HepG2 (cell line): ENCODE results near the gene OR13A1. TPM values are rescaled to one million over a fixed set of nuclear protein-coding genes. Genes with fewer than 3 reads are reported as not detected.

Experiments
- ATAC-seq: fragments of 200-7000 bp; cut with Tn5 transposase; 3 replicates; pipeline ENCODE4 v1.9.1; 2020; ENCODE audit warnings: mild to moderate bottlenecking, moderate library complexity
- BruUV-seq: library from RNA; stranded (reverse); fragments of 400-500 nt; replicated peaks from 2 replicates; lab custom pipeline; 2021; lab: Mats Ljungman, UMichigan
- CTCF ChIA-PET: fragments of 300-600 bp; formaldehyde crosslinking; extraction: SDS; loops from one replicate; lab custom pipeline; 2021; ENCODE audit warnings: low total read pairs, inconsistent platforms, low intra/inter-chr PET ratio; lab: Yijun Ruan, JAX
- POLR2A ChIA-PET: fragments of 350-600 bp; sonication (Branson Sonifier 250); formaldehyde crosslinking; loops from one replicate; lab custom pipeline; 2020; ENCODE audit warnings: antibody characterized with exemption, inconsistent platforms; lab: Yijun Ruan, JAX
- DNase-seq: peaks from one replicate; pipeline ENCODE4 v3.0.0-alpha.2; 2015; ENCODE audit warnings: low spot score
- FAIRE-seq: peaks from 3 replicates; lab custom pipeline; 2011; peaks lifted over from hg19 to GRCh38; lab: Jason Lieb, UNC
- H2AFZ ChIP-seq: one replicate; pipeline ENCODE4 v1.6.1; 2011; ENCODE audit warnings: low read length, inconsistent platforms
- H3K27ac ChIP-seq: fragments of 300-600 bp; 3 replicates; pipeline ENCODE4 v1.8.0; 2011; ENCODE audit warnings: mixed run types, mild to moderate bottlenecking, mixed read lengths, low read length, inconsistent platforms; ENCODE audit not compliant: insufficient read depth; ENCODE audit errors: extremely low read length
- H3K27me3 ChIP-seq, 2 experiments: fragments of 200-600 bp in 1 of 2; 2 replicates in 1 of 2; 3 replicates in 1 of 2; pipeline versions ENCODE4 v1.6.0 to v1.8.0; 2011; ENCODE audit warnings: low read length in 2 of 2, mild to moderate bottlenecking in 2 of 2, moderate library complexity in 2 of 2, inconsistent platforms in 1 of 2; ENCODE audit not compliant: insufficient read depth in 2 of 2, control insufficient read depth in 1 of 2
- H3K36me3 ChIP-seq, 2 experiments: fragments of 200-600 bp in 1 of 2; replicated peaks in 1 of 2; 2 replicates in 1 of 2; 3 replicates in 1 of 2; pipeline versions ENCODE4 v1.5.1 to v1.8.0; 2011; ENCODE audit warnings: low read length in 2 of 2, inconsistent platforms in 1 of 2; ENCODE audit not compliant: insufficient read depth in 2 of 2, control insufficient read depth in 1 of 2
- H3K4me1 ChIP-seq: 2 replicates; pipeline ENCODE4 v1.5.1; 2012; ENCODE audit warnings: low read length, inconsistent platforms; ENCODE audit not compliant: insufficient read depth
- H3K4me2 ChIP-seq: 2 replicates; pipeline ENCODE4 v1.6.0; 2011; ENCODE audit warnings: low read depth, low read length, inconsistent platforms
- H3K4me3 ChIP-seq, 3 experiments: fragments of 200-600 bp in 1 of 3; sonication (generic), shearing (Covaris generic) in 1 of 3; replicated peaks in 1 of 3; 2 replicates each; pipeline ENCODE4 v1.5.1; 2011 to 2016; ENCODE audit warnings: low read length in 3 of 3, inconsistent platforms in 2 of 3, low read depth in 2 of 3, mild to moderate bottlenecking in 2 of 3, control low read depth in 1 of 3, mixed read lengths in 1 of 3; ENCODE audit not compliant: insufficient read depth in 1 of 3
- H3K79me2 ChIP-seq: one replicate; pipeline ENCODE4 v1.6.1; 2011; ENCODE audit warnings: low read length, inconsistent platforms; ENCODE audit not compliant: insufficient read depth
- H3K9ac ChIP-seq: 2 replicates; pipeline ENCODE4 v1.6.0; 2011; ENCODE audit warnings: mild to moderate bottlenecking, low read depth, low read length, inconsistent platforms; ENCODE audit not compliant: insufficient read depth
- H3K9me3 ChIP-seq: 2 replicates; pipeline ENCODE4 v1.5.1; 2012; ENCODE audit warnings: mild to moderate bottlenecking, low read length
- H4K20me1 ChIP-seq: 2 replicates; pipeline ENCODE4 v1.6.0; 2011; ENCODE audit warnings: inconsistent platforms, mild to moderate bottlenecking, low read length, moderate library complexity; ENCODE audit not compliant: insufficient read depth
- MBNL3 ChIP-seq: fragments of 250-450 bp; sonication (Bioruptor Pico); conservative IDR thresholded peaks from 2 replicates; pipeline ENCODE4 v1.8.0; 2022; ENCODE audit warnings: mild to moderate bottlenecking, inconsistent platforms
- NCOA2 ChIP-seq: sonication (generic); formaldehyde crosslinking; IDR thresholded peaks from 2 replicates; pipeline ENCODE4 v1.8.0; 2022; ENCODE audit warnings: inconsistent platforms
- NR2F1 ChIP-seq, 2 experiments: fragments of 450-650 bp in 1 of 2; formaldehyde crosslinking in 1 of 2; IDR thresholded peaks; 2 replicates each; pipeline versions ENCODE4 v1.5.0 to v1.6.1; 2016 to 2020; ENCODE audit warnings: mild to moderate bottlenecking in 1 of 2, missing compliant biosample characterization in 1 of 2, missing genetic modification reagents in 1 of 2, moderate library complexity in 1 of 2
- PCBP2 ChIP-seq: fragments of 200-400 bp; formaldehyde crosslinking; optimal IDR thresholded peaks from 2 replicates; pipeline ENCODE3; 2018; ENCODE audit warnings: low read length, low read depth; ENCODE audit not compliant: poor library complexity, severe bottlenecking
- REL ChIP-seq: sonication (generic); formaldehyde crosslinking; conservative IDR thresholded peaks from 2 replicates; pipeline ENCODE4 v1.8.0; 2022; ENCODE audit warnings: mild to moderate bottlenecking, missing genetic modification reagents, moderate library complexity
- SNAPC2 ChIP-seq: sonication (generic); formaldehyde crosslinking; IDR thresholded peaks from 2 replicates; pipeline ENCODE4 v1.8.1; 2022; ENCODE audit warnings: mild to moderate bottlenecking, missing genetic modification reagents
- STAG1 ChIP-seq: sonication (generic); formaldehyde crosslinking; IDR thresholded peaks from 2 replicates; pipeline ENCODE4 v1.4.0; 2020; ENCODE audit warnings: missing genetic modification reagents
- TAF1 ChIP-seq: sonication (generic); formaldehyde crosslinking; IDR thresholded peaks from 2 replicates; pipeline ENCODE4 v1.4.0; 2020; ENCODE audit warnings: missing genetic modification reagents
- ZFAT ChIP-seq: sonication (generic); formaldehyde crosslinking; conservative IDR thresholded peaks from 2 replicates; pipeline ENCODE4 v1.8.1; 2023; ENCODE audit warnings: missing genetic modification reagents, inconsistent platforms
- ZNF224 ChIP-seq: sonication (generic); formaldehyde crosslinking; IDR thresholded peaks from 2 replicates; pipeline ENCODE4 v1.5.0; 2020; ENCODE audit warnings: mild to moderate bottlenecking, missing genetic modification reagents
- ZNF337 ChIP-seq: sonication (generic); formaldehyde crosslinking; IDR thresholded peaks from 2 replicates; pipeline ENCODE4 v1.5.1; 2020; ENCODE audit warnings: missing genetic modification reagents, low read depth, mild to moderate bottlenecking, borderline replicate concordance
- ZNF672 ChIP-seq: sonication (generic); formaldehyde crosslinking; IDR thresholded peaks from 2 replicates; pipeline ENCODE4 v1.8.1; 2022; ENCODE audit warnings: missing genetic modification reagents
- ZNF75D ChIP-seq: sonication (generic); formaldehyde crosslinking; IDR thresholded peaks from 2 replicates; pipeline ENCODE4 v1.8.1; 2023; ENCODE audit warnings: missing genetic modification reagents, mild to moderate bottlenecking, borderline replicate concordance
- ZNF773 ChIP-seq: sonication (generic); formaldehyde crosslinking; IDR thresholded peaks from 2 replicates; pipeline ENCODE4 v1.4.0; 2020; ENCODE audit warnings: missing genetic modification reagents, borderline replicate concordance
- ZNF879 ChIP-seq: sonication (generic); formaldehyde crosslinking; IDR thresholded peaks from 2 replicates; pipeline ENCODE4 v1.8.1; 2023; ENCODE audit warnings: missing genetic modification reagents
- WGBS: methylation state at CpG from one replicate; pipeline ENCODE4 v1.1.6; 2017; ENCODE audit warnings: low lambda C conversion rate; 5-methylcytosine and 5-hydroxymethylcytosine counted together
- in situ Hi-C: cut with HindIII; loops from 2 replicates; pipeline ENCODE4 v1.10.0; 2017; ENCODE audit warnings: low pct_unique_long_range_greater_than_20kb; ENCODE audit not compliant: extremely low pct_ligation_motif_present
- intact Hi-C: fragments of 100-400 bp; cut with micrococcal nuclease; formaldehyde crosslinking; loops from one replicate; pipeline ENCODE4 v1.10.0; 2022; ENCODE audit not compliant: unreplicated experiment
- polyA plus RNA-seq, 8 experiments: library from polyadenylated mRNA; depleted of rRNA in 3 of 8; stranded (reverse) in 7 of 8; unstranded in 1 of 8; fragments of >200 nt; fragmentation: Illumina TruSeq in 4 of 8; extraction: Trizol in 4 of 8; gene quantifications; 2 replicates each; pipeline versions ENCODE4 v1.2.1 to v1.2.3, GENCODE V29; 2011 to 2016; ENCODE audit warnings: low read depth in 4 of 8, missing spikeins in 1 of 8, mixed read lengths in 1 of 8; ENCODE audit not compliant: insufficient read depth in 1 of 8
- total RNA-seq, 5 experiments: library from RNA; depleted of rRNA; stranded (reverse); fragments of >200 nt; fragmentation: Illumina TruSeq; extraction: Trizol; gene quantifications; 2 replicates each; pipeline ENCODE4 v1.2.3, GENCODE V29; 2016; ENCODE audit warnings: low read depth in 1 of 5
- TF ChIP-seq, protein P1 (sequence below): sonication (generic); formaldehyde crosslinking; IDR thresholded peaks from 2 replicates; pipeline ENCODE4 v1.8.1; 2023; ENCODE audit warnings: missing genetic modification reagents, mild to moderate bottlenecking, borderline replicate concordance
- TF ChIP-seq, protein P2 (sequence below): sonication (generic); formaldehyde crosslinking; IDR thresholded peaks from 2 replicates; pipeline ENCODE4 v1.4.0; 2020; ENCODE audit warnings: missing genetic modification reagents, borderline replicate concordance
- TF ChIP-seq, protein P3 (sequence below): sonication (generic); formaldehyde crosslinking; IDR thresholded peaks from 2 replicates; pipeline ENCODE4 v1.8.0; 2022; ENCODE audit warnings: missing genetic modification reagents, mild to moderate bottlenecking, moderate library complexity, borderline replicate concordance
- TF ChIP-seq, protein P4 (sequence below), 2 experiments: sonication (generic) in 1 of 2; formaldehyde crosslinking in 1 of 2; IDR thresholded peaks; 2 replicates each; pipeline versions ENCODE4 v1.5.1 to v1.6.1; 2011 to 2020; ENCODE audit warnings: borderline replicate concordance in 1 of 2, low read depth in 1 of 2, low read length in 1 of 2, mild to moderate bottlenecking in 1 of 2, missing genetic modification reagents in 1 of 2, moderate library complexity in 1 of 2

The OR13A1 gene
- total and polyA plus RNA-seq, 2 of the 13 experiments (the other 11 are each of a cell fraction or from before 2014, with no cell fraction given), result not detected

DNA sequence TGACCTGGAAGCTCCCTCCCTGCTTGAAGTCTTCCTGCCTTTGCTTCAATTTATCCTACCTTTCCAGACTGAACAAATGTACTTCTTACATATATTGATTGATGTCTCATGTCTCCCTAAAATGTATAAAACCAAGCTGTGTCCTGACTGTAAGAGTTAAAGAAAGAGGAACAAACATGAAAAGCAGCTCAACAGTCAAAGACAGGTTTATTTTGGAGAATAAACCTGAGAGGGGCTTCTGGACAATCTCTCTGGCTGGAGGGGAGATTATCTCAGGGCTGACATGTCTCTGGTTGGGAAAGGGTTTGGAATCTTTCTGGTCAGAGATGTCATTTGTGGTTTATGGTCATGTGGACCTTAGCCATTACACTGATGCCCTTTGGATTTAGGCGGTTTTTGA, 41.0 kb downstream of the OR13A1 start:
- H3K9ac ChIP-seq, result no peak overlapping the region
- intact Hi-C loops, result no loop called here
- H3K4me1 ChIP-seq, result no peaks in the 10 kb centered on the region
- no peak overlapping the region for H3K4me2 ChIP-seq
- H2AFZ ChIP-seq, result no peak overlapping the region
- in situ Hi-C loops, result no loop called here
- no peaks in the 10 kb centered on the region for H3K36me3 ChIP-seq
- FAIRE-seq (no peak), ATAC-seq (no peak), DNase-seq (no peak)
- no peak overlapping the region for H3K27ac ChIP-seq
- 0% methylated on average over 1 of the region's 1 CpG for WGBS
- no peaks in the 10 kb centered on the region for H4K20me1 ChIP-seq
- no peak for TF ChIP-seq ZNF337 (CRISPR knock-in tag)
- TF ChIP-seq ZNF224, result no peak
- TF ChIP-seq ZNF75D (CRISPR knock-in tag), result no peak
- TF ChIP-seq ZNF773 (CRISPR knock-in tag), result no peak
- TF ChIP-seq SNAPC2, result no peak
- TF ChIP-seq ZNF672 (CRISPR knock-in tag), result no peak
- TF ChIP-seq NCOA2, result no peak
- TF ChIP-seq MBNL3 (CRISPR knock-in tag), result no peak
- no peak for TF ChIP-seq ZFAT (CRISPR knock-in tag)
- TF ChIP-seq, protein P1, sequence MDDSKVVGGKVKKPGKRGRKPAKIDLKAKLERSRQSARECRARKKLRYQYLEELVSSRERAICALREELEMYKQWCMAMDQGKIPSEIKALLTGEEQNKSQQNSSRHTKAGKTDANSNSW, result no peak
- TF ChIP-seq TAF1, result no peak
- TF ChIP-seq, protein P2, sequence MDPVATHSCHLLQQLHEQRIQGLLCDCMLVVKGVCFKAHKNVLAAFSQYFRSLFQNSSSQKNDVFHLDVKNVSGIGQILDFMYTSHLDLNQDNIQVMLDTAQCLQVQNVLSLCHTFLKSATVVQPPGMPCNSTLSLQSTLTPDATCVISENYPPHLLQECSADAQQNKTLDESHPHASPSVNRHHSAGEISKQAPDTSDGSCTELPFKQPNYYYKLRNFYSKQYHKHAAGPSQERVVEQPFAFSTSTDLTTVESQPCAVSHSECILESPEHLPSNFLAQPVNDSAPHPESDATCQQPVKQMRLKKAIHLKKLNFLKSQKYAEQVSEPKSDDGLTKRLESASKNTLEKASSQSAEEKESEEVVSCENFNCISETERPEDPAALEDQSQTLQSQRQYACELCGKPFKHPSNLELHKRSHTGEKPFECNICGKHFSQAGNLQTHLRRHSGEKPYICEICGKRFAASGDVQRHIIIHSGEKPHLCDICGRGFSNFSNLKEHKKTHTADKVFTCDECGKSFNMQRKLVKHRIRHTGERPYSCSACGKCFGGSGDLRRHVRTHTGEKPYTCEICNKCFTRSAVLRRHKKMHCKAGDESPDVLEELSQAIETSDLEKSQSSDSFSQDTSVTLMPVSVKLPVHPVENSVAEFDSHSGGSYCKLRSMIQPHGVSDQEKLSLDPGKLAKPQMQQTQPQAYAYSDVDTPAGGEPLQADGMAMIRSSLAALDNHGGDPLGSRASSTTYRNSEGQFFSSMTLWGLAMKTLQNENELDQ (CRISPR knock-in tag), result no peak
- TF ChIP-seq ZNF879 (CRISPR knock-in tag), result no peak
- no peak for TF ChIP-seq NR2F1 (CRISPR knock-in tag; IDR thresholded peaks at IDR 0.05)
- no peak for TF ChIP-seq REL (CRISPR knock-in tag)
- TF ChIP-seq, protein P3, sequence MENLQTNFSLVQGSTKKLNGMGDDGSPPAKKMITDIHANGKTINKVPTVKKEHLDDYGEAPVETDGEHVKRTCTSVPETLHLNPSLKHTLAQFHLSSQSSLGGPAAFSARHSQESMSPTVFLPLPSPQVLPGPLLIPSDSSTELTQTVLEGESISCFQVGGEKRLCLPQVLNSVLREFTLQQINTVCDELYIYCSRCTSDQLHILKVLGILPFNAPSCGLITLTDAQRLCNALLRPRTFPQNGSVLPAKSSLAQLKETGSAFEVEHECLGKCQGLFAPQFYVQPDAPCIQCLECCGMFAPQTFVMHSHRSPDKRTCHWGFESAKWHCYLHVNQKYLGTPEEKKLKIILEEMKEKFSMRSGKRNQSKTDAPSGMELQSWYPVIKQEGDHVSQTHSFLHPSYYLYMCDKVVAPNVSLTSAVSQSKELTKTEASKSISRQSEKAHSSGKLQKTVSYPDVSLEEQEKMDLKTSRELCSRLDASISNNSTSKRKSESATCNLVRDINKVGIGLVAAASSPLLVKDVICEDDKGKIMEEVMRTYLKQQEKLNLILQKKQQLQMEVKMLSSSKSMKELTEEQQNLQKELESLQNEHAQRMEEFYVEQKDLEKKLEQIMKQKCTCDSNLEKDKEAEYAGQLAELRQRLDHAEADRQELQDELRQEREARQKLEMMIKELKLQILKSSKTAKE (CRISPR knock-in tag), result no peak
- TF ChIP-seq, protein P4, sequence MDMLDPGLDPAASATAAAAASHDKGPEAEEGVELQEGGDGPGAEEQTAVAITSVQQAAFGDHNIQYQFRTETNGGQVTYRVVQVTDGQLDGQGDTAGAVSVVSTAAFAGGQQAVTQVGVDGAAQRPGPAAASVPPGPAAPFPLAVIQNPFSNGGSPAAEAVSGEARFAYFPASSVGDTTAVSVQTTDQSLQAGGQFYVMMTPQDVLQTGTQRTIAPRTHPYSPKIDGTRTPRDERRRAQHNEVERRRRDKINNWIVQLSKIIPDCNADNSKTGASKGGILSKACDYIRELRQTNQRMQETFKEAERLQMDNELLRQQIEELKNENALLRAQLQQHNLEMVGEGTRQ (IDR thresholded peaks at IDR 0.05; ENCODE audit: low read depth, low read length), result no peak
- TF ChIP-seq, protein P4 (CRISPR knock-in tag; IDR thresholded peaks at IDR 0.05; ENCODE audit: borderline replicate concordance), result no peak
- TF ChIP-seq PCBP2, result no peak
- no peak for TF ChIP-seq STAG1 (CRISPR knock-in tag)
- no peaks in the 10 kb centered on the region for H3K27me3 ChIP-seq
- ChIA-PET POLR2A (no interaction called here), CTCF (no interaction called here)
- no peaks in the 10 kb centered on the region for H3K9me3 ChIP-seq
- BruUV-seq, result no TSS peak
- H3K79me2 ChIP-seq, result no peaks in the 10 kb centered on the region
- H3K4me3 ChIP-seq, result no peak overlapping the region
